GM12878 (cell line): ENCODE results near the gene DNAJC5. TPM values are rescaled to one million over a fixed set of nuclear protein-coding genes. Genes with fewer than 3 reads are reported as not detected.

Source experiments
- ATAC-seq: fragments of 200-7000 bp; cut with Tn5 transposase; 3 replicates; pipeline ENCODE4 v1.9.1; 2020; ENCODE audit warnings: mild to moderate bottlenecking, moderate library complexity
- BruUV-seq: library from RNA; stranded (reverse); fragments of 400-500 nt; replicated peaks from 2 replicates; lab custom pipeline; 2021; lab: Mats Ljungman, UMichigan
- CTCF ChIA-PET: fragments of 300-600 bp; sonication (Branson Sonifier 250); formaldehyde crosslinking; extraction: SDS; loops from one replicate; lab custom pipeline; 2021; ENCODE audit warnings: inconsistent platforms; lab: Yijun Ruan, JAX
- POLR2A ChIA-PET: fragments of 350-600 bp; formaldehyde crosslinking; extraction: SDS; loops from one replicate; lab custom pipeline; 2021; ENCODE audit warnings: inconsistent platforms; lab: Charles Lee
- RAD21 ChIA-PET: fragments of 300-600 bp; sonication (Branson Sonifier 250); formaldehyde crosslinking; loops from one replicate; lab custom pipeline; 2023; ENCODE audit warnings: antibody characterized with exemption; ENCODE audit not compliant: unreplicated experiment; lab: Charles Lee
- SMC1A ChIA-PET: fragments of 300-600 bp; sonication (Branson Sonifier 250); formaldehyde crosslinking; loops from one replicate; lab custom pipeline; 2023; ENCODE audit not compliant: unreplicated experiment, uncharacterized antibody; lab: Charles Lee
- DNase-seq: peaks from one replicate; pipeline ENCODE4 v3.0.0-alpha.2; 2011; ENCODE audit warnings: low read depth, low spot score
- FAIRE-seq: peaks from 3 replicates; lab custom pipeline; 2011; peaks lifted over from hg19 to GRCh38; lab: Jason Lieb, UNC
- H2AFZ ChIP-seq: 2 replicates; pipeline ENCODE4 v1.6.0; 2011; ENCODE audit warnings: low read depth, low read length, control low read depth; ENCODE audit not compliant: control insufficient read depth
- H3K27ac ChIP-seq: 2 replicates; pipeline ENCODE4 v1.5.1; 2011; ENCODE audit warnings: control low read depth; ENCODE audit not compliant: control insufficient read depth, insufficient read depth
- H3K27me3 ChIP-seq, 2 experiments: replicated peaks in 1 of 2; 2 replicates each; pipeline versions ENCODE4 v1.6.0 to v1.6.1; 2011; ENCODE audit warnings: low read length in 1 of 2; ENCODE audit not compliant: control insufficient read depth in 2 of 2, insufficient read depth in 2 of 2
- H3K36me3 ChIP-seq, 2 experiments: 2 replicates each; pipeline ENCODE4 v1.5.1; 2011; ENCODE audit warnings: low read length in 1 of 2; ENCODE audit not compliant: control insufficient read depth in 2 of 2, insufficient read depth in 2 of 2
- H3K4me1 ChIP-seq: 2 replicates; pipeline ENCODE4 v1.6.1; 2011; ENCODE audit warnings: mild to moderate bottlenecking, low read length, moderate library complexity, mixed read lengths; ENCODE audit not compliant: control insufficient read depth, insufficient read depth
- H3K4me2 ChIP-seq: 2 replicates; pipeline ENCODE4 v1.6.0; 2011; ENCODE audit warnings: control low read depth; ENCODE audit not compliant: control insufficient read depth, insufficient read depth
- H3K4me3 ChIP-seq: fragments of 200-600 bp; sonication (generic); 2 replicates; pipeline ENCODE4 v1.5.1; 2016
- H3K79me2 ChIP-seq: 2 replicates; pipeline ENCODE4 v1.6.0; 2011; ENCODE audit warnings: low read length; ENCODE audit not compliant: control insufficient read depth, insufficient read depth
- H3K9ac ChIP-seq: 2 replicates; pipeline ENCODE4 v1.8.0; 2011; ENCODE audit warnings: low read length, control low read depth, mixed read lengths; ENCODE audit not compliant: control insufficient read depth, insufficient read depth
- H3K9me3 ChIP-seq: replicated peaks from 3 replicates; pipeline ENCODE4 v1.5.1; 2011; ENCODE audit warnings: mild to moderate bottlenecking, low read length; ENCODE audit not compliant: control insufficient read depth, insufficient read depth
- H4K20me1 ChIP-seq: 2 replicates; pipeline ENCODE4 v1.6.0; 2011; ENCODE audit not compliant: control insufficient read depth, insufficient read depth
- BHLHE40 ChIP-seq, 2 experiments: fragments of 450-650 bp in 1 of 2; IDR thresholded peaks; 2 replicates each; pipeline ENCODE4 v1.6.1; 2011 to 2017; ENCODE audit warnings: low read depth in 2 of 2, borderline replicate concordance in 1 of 2, improper control_type of control experiment in 1 of 2, low read length in 1 of 2, mild to moderate bottlenecking in 1 of 2
- POLR2A ChIP-seq: IDR thresholded peaks from 2 replicates; pipeline ENCODE4 v1.6.1; 2011; ENCODE audit warnings: low read depth, mild to moderate bottlenecking, low read length
- ZBTB11 ChIP-seq: fragments of 450-650 bp; formaldehyde crosslinking; IDR thresholded peaks from 2 replicates; pipeline ENCODE4 v1.5.0; 2022; ENCODE audit warnings: mild to moderate bottlenecking, missing genetic modification characterization
- WGBS: methylation state at CpG from one replicate; pipeline ENCODE4 v1.1.6; 2016; ENCODE audit warnings: low lambda C conversion rate; ENCODE audit not compliant: insufficient replicate concordance, insufficient coverage; ENCODE audit errors: missing lambda C conversion rate; 5-methylcytosine and 5-hydroxymethylcytosine counted together
- in situ Hi-C: fragments of 300-500 bp; cut with MboI; formaldehyde crosslinking; loops from 9 replicates; pipeline ENCODE4 v1.14.3; 2018; ENCODE audit warnings: mixed read lengths
- intact Hi-C: fragments of 100-400 bp; cut with micrococcal nuclease; formaldehyde crosslinking; loops from one replicate; pipeline ENCODE4 v1.14.2; 2022; ENCODE audit not compliant: unreplicated experiment
- polyA plus RNA-seq, 11 experiments: library from polyadenylated mRNA; depleted of rRNA in 4 of 11; unstranded in 6 of 11; stranded (reverse) in 5 of 11; fragments of >200 nt; fragmentation: Nextera tagmentation in 4 of 11; fragmentation: Illumina TruSeq in 1 of 11; extraction: Ambion mirVana in 4 of 11; extraction: Trizol in 1 of 11; gene quantifications; 1 replicate in 1 of 11; 2 replicates in 10 of 11; pipeline versions ENCODE4 v1.2.1 to v1.2.3, GENCODE V29; 2011 to 2016; ENCODE audit warnings: inconsistent platforms in 2 of 11, missing spikeins in 2 of 11, low read depth in 1 of 11
- total RNA-seq, 4 experiments: library from RNA; depleted of rRNA in 3 of 4; stranded (reverse); fragments of >200 nt in 3 of 4; fragmentation: Illumina TruSeq in 1 of 4; extraction: Trizol in 1 of 4; gene quantifications; 2 replicates each; pipeline versions ENCODE4 v1.2.1 to v1.2.3, GENCODE V29; 2013 to 2021

The DNAJC5 gene
- total and polyA plus RNA-seq, 10 of the 15 experiments (the other 5 are each of a cell fraction or from before 2014, with no cell fraction given), result 0.69 to 36.8 (median 17.0) TPM

DNA sequence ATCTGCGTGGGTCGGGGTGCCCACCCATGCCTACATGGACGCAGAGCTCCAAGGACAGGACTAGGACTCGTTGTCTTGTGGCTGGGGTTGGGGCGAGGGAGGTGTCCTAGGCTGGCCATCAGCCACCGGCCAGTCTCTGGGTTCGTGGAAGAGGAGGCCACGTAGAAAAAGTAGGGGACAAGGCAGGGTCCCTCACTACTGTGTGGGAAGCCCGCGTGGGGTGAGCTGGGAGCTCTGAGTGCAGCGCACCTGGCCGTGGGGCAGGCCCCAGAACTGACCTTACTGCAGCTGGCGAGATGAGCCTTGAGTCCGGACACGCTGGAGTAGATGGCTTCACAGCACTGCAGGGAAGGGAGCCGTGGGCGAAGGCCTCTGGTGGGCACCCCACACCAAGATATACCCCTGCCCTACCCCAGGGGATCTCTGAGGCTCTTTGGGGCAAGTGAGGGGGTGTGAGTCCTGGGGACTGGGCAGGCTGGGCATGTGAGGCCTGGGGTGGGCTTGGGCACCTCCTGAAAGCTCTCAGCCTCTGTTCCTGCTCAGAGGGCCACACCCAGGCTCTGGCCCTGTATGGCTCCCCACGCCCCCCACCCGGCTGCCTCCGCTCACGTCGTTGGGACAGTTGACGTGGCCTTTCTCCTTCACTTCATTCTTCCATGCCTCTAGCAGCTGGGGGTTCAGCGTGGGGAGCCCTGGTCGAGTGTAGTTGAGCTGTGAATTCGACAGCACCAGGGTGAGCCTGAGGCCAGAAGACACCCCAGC is 66.9 kb downstream of the DNAJC5 start:
- FAIRE-seq (no peak), ATAC-seq (no peak), DNase-seq (no peak)
- Histone ChIP-seq H3K9ac (no peak overlapping the region), H3K4me3 (no peak overlapping the region), H2AFZ (no peak overlapping the region), H4K20me1 (no peaks in the 10 kb centered on the region), H3K27ac (no peak overlapping the region), H3K79me2 (no peaks in the 10 kb centered on the region), H3K27me3 (no peaks in the 10 kb centered on the region), H3K4me1 (peaks cover 7% of the 10 kb centered on the region), H3K36me3 (peaks cover 2 to 17% of the 10 kb centered on the region in 2 experiments; a peak in 3 of 4 replicates), H3K4me2 (no peak overlapping the region), H3K9me3 (no peaks in the 10 kb centered on the region)
- POLR2A ChIA-PET, result interaction anchor here (0.5 kb wide), 2 partner anchors 47 to 95 kb away, joined by 4 to 6 read pairs; no protein-coding TSS in a partner anchor
- WGBS, result 93% methylated on average over 26 of the region's 26 CpGs
- RAD21 ChIA-PET, result no interaction called here
- intact Hi-C loops (no loop called here), in situ Hi-C loops (no loop called here)
- BruUV-seq, result no TSS peak
- SMC1A ChIA-PET, result no interaction called here
- CTCF ChIA-PET, result no interaction called here
- TF ChIP-seq BHLHE40 (IDR thresholded peaks at IDR 0.05; ENCODE audit: borderline replicate concordance in 1 of 2, low read depth in 2 of 2, low read length in 1 of 2) (no peak), POLR2A (0 out of 2 replicates have a peak, but pooled peaks have one; percentile 19)

DNA sequence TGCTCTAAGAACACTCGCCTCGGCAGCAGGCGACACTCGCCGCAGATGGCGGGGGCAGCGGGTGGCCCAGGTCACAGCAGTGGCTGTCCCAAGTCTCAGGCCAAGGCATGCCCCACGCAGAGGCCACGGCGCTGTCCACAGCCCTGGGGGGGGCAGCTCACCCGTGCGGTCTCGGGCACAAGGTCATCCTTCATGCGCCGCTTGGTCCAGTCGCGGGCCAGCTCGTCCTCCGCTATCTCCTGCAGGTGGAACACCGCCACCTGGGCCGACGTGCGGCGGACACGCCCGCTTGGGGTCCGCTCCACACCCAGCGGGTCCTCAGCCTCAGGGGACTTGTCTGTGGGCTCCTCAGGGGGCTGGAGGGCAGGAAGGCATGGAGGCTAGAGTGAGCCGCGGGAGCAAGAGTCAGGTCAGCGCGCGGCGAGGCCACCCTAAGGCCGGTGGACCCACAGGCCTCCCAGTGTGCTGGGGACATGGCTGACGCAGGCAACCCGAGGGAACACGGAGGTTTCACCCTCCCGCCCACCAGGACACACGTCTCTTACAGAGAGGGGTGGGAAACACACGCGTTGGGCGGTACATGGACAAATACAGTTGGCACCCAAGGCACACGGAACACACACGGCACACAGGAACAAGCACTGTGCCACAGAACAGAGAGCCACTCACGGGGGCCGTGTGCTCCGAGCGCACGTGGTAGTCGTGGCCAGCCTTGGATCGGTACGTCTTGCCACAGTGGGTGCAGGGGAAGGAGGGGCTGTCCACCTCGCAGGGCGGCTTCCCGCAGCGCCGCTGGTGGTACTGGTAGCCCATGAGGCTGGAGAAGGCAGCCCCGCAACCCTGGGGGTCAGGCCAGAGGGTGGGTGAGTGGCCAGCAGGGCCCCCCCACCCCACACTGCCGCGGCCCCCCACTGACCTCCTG is 67.8 kb downstream of the DNAJC5 start:
- SMC1A ChIA-PET, result no interaction called here
- ATAC-seq (no peak), FAIRE-seq (no peak), DNase-seq (no peak)
- Histone ChIP-seq H3K4me2 (no peak overlapping the region), H3K36me3 (peaks cover 2 to 17% of the 10 kb centered on the region in 2 experiments; a peak in 3 of 4 replicates), H4K20me1 (no peaks in the 10 kb centered on the region), H3K79me2 (peaks cover under 1% of the 10 kb centered on the region; the same call in 1 of the 2 replicates), H3K27me3 (no peaks in the 10 kb centered on the region), H3K4me1 (peaks cover 2% of the 10 kb centered on the region; the same call in 1 of the 2 replicates), H3K4me3 (no peak overlapping the region), H3K27ac (no peak overlapping the region), H3K9ac (no peak overlapping the region), H2AFZ (no peak overlapping the region), H3K9me3 (no peaks in the 10 kb centered on the region)
- RAD21 ChIA-PET, result no interaction called here
- intact Hi-C loops (no loop called here), in situ Hi-C loops (no loop called here)
- POLR2A ChIA-PET, result no interaction called here
- no peak for TF ChIP-seq ZBTB11
- TF ChIP-seq POLR2A, result peak; percentile 33; the same call in 1 of the 2 replicates
- BruUV-seq, result no TSS peak
- CTCF ChIA-PET, result no interaction called here
- WGBS, result 99% methylated on average over 50 of the region's 61 CpGs
